ENCODE data around the gene ITGB8.

ITGB8 gene

GRCh38 chr7:20344396-20344795 lies 13.7 kb downstream of the ITGB8 start:
- DNase-seq, result no peak

GRCh38 chr7:20346577-20346976 lies 15.9 kb downstream of the ITGB8 start:
- DNase-seq, result no peak

- DNase-seq, result no peak
Observed at GRCh38 chr7:20347680-20348079, 17.0 kb downstream of the ITGB8 start.

GRCh38 chr7:20348125-20348807 lies 17.6 kb downstream of the ITGB8 start:
- DNase-seq, result no peak

- DNase-seq, result no peak
Observed at GRCh38 chr7:20350518-20350951, 19.8 kb downstream of the ITGB8 start.

GRCh38 chr7:20350996-20351692 lies 20.4 kb downstream of the ITGB8 start:
- no peak for DNase-seq

GRCh38 chr7:20351901-20352300 lies 21.2 kb downstream of the ITGB8 start:
- no peak for DNase-seq

GRCh38 chr7:20352573-20353306 lies 22.0 kb downstream of the ITGB8 start:
- no peak for DNase-seq

- DNase-seq, result no peak
Observed at GRCh38 chr7:20354610-20355528, 24.2 kb downstream of the ITGB8 start.

- no peak for DNase-seq
Observed at GRCh38 chr7:20358106-20358505, 27.4 kb downstream of the ITGB8 start.

GRCh38 chr7:20358762-20359282 lies 28.1 kb downstream of the ITGB8 start:
- no peak for DNase-seq

- no peak for DNase-seq
Observed at GRCh38 chr7:20359341-20359963, 28.8 kb downstream of the ITGB8 start.

- no peak for DNase-seq
Observed at GRCh38 chr7:20362574-20363253, 32.0 kb downstream of the ITGB8 start.

GRCh38 chr7:20364571-20365196 lies 34.0 kb downstream of the ITGB8 start:
- no peak for DNase-seq

GRCh38 chr7:20365486-20365885 lies 34.8 kb downstream of the ITGB8 start:
- DNase-seq, result no peak

- DNase-seq, result no peak
Observed at GRCh38 chr7:20374399-20374798, 43.7 kb downstream of the ITGB8 start.

GRCh38 chr7:20376796-20377195 lies 46.1 kb downstream of the ITGB8 start:
- no peak for DNase-seq

- DNase-seq, result no peak
Observed at GRCh38 chr7:20381406-20382034, 50.8 kb downstream of the ITGB8 start.

- DNase-seq, result no peak
Observed at GRCh38 chr7:20383351-20383750, 52.7 kb downstream of the ITGB8 start.

GRCh38 chr7:20385126-20385525 lies 54.4 kb downstream of the ITGB8 start:
- DNase-seq, result no peak

Data from CD4-positive, alpha-beta T cell treated with Interleukin-4 for 4 hours (primary cell).